Endometrium (tissue), 2 donors: ENCODE data around the gene VPS25.

ENCODE experiments used
- FAIRE-seq: peaks from 2 replicates; lab custom pipeline; 2012; peaks lifted over from hg19 to GRCh38; lab: Jason Lieb, UNC
- donor health status: control.
- donor health status: control.

Gene VPS25

DNA sequence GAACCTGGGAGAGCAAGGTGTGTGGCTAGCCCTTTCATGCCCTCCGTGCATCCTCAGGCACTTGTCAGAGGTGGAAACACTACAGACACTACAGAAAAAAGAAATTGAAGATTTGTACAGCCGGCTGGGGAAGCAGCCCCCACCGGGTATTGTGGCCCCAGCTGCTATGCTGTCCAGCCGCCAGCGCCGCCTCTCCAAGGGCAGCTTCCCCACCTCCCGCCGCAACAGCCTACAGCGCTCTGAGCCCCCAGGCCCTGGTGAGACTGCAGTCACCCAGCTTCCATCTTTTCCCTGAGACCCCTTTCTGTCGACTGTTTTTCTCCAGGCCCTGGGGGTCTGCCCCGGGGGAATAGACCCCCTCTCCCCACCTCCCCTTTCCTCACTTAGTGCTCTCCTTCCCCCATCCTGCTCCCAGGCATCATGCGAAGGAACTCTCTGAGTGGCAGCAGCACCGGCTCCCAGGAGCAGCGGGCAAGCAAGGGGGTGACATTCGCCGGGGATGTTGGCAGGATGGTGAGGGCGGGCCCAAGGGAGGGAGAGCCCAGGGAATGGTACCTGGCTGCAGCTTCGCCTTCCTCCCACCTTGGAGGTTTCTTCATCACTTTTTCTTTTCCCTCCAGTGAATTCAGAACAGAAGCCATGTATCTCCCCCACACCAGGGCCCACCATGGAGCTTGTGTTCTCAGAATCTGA, 23.0 kb downstream of the VPS25 start:
- no peak for FAIRE-seq

DNA sequence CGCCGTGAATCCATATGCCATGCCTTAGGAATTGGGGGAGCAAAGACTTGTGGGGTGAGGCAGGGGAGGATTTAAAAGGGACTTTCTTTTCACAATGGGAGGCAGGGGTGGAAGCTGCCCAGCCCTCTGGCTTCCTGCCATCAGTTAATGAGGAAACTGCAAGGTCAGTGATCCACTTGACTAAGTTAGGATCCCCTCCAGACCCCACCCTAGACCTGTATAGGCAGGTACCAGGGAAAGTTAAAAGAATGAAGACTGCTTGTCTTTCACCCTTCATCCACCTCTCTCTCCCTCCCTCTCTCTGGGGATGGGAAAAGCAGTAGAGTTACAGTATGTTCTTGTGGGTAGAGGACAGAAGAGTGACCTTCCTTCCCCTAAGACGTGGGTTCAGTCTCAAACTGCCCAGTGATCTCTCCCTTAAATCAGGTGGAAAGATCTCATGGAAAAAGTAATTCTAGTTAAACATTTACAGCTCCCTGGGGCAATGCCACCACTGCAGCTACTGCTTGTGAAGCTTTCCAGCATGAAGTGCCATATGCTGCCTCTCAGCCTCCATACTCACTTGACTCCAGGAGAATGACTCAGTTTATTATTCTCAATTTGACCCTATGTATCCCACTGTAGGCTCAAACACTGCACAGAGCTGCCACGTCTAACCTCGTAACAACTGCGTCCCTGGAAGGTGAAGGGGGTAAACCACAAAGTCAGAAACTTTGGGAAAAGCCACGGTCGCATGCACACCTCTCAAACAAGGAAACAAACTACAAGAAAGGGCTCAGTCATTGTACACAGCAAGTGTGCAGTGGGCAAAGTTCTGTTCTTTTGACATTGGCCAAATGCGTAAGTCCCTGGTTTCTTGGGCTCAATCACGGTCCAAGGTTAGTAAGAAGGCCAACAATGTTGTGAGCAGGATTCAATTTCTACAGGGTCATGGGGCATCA, 24.1 kb downstream of the VPS25 start:
- no peak for FAIRE-seq

DNA sequence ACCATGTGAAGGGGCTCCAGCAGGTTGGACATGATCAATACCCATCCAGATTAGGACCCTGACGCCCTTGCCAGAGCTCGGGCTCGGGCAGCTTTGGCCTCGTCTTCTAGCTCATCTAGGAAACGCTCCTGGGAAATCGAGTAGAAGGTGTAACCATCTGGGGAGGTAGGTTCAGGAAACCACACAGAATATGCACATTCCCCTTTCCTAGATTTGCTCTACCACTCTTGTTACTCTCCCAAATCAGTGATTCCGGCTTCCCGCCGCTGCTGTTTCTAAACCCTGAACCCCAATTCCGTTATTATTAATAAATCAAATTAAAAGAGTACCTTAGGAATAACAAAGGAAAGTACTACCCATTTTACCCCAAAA, 24.7 kb downstream of the VPS25 start:
- FAIRE-seq = no peak

DNA sequence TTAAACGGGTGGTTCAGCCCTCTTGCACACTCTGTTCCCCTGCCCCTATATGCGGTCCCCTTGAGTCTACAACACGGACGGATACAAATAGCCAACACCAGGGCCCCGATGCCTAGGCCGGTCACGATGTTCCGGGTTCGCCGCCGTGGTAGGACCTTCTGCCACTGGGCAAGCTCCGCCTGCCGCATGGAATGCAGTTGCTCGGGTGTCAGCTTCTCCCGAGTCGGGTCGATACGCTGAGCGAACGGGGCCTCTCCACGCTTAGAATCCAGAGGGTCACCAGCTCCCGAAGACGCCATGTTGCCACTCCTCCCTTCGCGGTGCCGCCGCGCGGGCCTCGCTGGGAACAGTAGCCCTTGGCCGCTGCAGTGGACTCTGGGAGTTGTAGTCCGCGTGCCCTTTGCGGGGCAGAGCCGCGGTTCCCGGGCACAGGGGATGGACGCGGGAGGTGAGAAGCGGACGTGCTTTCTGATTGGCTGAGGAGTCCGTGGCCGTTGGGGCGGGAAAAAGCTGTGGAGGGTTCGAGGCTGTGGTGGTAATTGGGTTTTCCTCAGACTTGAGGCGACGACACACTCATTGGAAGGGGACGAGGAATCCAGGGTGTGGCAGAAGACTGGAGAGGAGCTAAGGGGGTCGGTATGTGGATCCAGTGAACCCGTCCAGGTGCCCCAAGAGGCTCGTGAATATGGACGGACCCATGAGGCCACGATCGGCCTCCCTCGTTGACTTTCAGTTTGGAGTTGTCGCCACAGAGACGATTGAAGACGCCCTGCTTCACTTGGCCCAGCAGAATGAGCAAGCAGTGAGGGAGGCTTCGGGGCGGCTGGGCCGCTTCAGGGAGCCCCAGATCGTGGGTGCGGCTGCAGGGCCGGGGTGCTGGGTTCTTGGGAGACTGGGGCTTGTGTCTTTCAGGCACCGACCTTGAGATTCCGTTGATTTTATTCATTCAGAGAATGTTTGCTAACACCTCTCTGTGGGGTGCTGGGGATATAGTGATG, 25.4 kb downstream of the VPS25 start, which contains the start of the genes CNTD1 and COA3:
Gene CNTD1 (plus strand): TSS at position 479 of the 998 bp plus-strand sequence. CDS start 207 bp downstream, at position 686.
Gene COA3 (minus strand): TSS at position 322 of the 998 bp plus-strand sequence. CDS start 23 bp downstream, at position 299.
- no peak for FAIRE-seq

DNA sequence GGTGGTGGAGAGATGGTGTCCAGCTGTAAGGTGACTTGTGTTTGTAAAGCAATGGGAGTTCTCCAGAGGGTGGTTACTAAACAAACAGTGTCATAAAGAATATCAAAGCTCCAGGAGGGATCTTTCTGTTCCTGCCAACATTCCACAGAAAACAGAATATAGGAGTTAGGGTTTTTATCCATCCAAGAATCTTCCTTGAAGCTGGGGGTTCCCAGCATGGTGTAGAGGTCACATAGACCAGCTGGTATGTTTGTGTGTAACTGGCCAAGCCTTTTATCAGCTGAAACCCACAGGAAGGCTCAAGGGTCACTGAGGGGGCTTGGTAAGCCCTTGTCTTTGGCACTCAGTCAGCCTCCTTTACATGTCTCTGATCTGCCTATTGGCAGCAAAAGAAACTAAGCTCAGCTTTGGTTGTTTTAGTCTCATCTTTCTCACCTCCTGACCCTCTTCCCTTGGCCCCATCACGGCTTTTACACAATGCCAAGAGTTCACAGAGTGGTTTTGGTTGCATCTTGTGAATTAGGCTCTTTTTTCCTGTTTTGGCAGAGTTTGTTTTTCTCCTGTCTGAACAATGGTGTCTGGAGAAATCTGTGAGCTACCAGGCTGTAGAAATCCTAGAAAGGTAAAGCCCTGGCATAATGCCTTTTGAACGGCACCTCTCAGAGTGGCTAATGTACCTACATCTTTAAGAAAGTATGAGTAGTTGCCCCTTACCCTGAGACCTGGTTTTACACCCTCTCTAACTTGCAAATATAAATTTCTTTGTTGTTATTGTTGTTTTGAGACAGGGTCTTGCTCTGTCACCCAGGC, 30.0 kb downstream of the VPS25 start:
- FAIRE-seq = no peak

DNA sequence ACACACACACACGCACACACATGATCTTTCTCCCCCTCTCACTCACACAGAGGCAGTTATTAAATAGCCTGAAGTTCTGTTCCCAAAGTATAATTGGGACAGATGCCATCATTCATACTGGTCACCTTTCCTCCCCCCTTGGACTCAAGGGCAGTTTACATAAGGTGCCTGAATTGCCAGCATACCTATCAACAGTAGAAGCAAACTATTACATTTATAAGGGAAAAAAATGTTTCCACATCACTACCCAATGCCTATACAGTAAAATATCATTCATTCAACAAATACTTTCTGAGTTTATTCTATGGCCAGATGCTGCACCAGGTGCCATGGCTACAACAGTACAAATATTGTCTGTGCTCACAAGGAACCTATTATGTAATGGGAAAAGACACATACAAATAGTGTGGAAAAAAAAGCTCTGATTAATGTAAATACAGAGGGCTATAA, 31.7 kb downstream of the VPS25 start:
- no peak for FAIRE-seq

DNA sequence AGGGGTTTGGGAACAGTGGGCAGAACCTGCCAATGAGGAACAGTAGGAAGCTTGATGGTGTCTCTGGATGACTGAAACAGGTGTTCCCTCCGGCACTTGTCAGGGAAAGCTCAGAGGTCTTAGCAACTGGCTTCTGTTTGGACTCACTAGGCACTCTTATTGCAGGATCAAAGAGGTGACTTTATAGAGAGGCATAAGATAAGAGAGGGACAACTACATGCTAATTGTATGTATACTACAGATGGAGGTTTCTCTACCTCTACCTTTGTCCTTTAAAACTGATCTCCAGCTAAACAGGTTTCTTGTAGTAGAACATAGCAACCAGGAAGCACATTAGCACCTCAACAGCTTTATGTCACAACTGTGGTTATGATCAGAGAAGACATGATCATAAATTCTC, 33.0 kb downstream of the VPS25 start:
- FAIRE-seq = no peak

DNA sequence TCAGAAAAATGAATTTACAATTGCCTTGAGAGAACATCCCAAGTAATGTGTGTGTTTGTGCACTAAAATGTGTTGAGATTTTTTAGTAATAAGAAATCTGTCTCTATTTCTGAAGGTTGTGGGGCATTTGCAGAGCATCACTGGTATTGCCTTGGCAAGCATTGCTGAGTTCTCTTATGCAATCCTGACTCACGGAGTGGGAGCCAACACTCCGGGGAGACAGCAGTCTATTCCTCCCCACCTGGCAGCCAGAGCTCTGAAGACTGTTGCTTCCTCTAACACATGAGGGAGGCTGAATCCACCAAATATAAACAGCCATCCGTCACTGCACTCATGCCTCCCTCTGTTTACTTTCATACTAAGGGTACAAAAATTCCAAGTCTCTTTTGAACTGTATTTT, 36.0 kb downstream of the VPS25 start:
- FAIRE-seq = no peak

DNA sequence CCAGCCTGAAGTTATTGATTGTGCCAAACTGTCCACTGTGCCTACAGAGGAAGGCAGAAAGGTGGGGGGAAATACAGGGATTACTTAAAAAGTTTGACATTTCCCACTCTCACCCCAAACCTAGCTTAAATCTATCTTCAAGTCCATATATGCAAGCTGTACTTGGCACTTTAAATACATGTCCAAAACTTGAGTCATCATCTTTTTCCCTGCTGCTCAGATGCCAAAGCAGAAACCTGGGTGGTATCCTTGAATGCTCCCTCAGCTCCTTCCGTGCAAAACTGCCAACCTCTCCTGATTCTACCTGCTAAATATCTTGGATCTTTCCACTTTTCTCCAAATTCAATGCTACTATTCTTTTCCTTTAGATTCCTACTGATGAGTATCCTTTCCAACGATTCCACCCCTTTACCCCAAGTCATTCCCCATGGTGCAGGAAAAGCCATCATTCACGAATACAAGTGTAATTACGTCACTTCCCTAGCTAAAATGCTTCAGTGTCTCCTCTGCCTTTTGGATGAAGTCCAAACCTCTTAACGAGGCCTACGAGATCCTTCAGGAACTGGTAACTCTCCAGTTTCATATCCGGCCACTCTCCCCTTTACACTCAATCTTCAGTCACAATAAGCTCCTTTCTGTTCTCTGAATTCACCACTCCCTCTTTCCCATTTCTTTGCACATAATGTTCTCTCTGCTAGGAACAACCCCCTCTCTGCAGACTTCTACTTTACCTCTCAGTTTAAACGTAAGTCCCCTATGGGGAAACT, 41.6 kb downstream of the VPS25 start:
- no peak for FAIRE-seq

DNA sequence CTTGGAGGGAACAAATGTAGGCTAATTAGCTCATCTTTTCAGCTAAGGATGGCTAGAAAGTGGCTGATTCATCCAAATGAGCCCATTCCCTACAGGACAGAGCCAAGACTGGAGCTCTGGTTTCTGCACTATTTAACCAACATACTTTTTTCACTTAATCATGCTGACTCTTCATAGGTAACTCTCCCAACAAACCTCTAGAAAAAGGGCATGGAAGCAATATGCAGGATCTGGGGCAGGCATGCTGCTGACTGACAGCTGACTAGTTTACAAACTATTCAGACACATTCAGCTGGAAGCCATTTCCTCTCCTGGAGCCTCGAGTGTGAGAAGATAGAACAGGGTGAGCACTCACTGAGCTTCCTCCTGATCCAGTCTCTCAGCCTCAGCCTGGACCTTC, 44.6 kb downstream of the VPS25 start:
- FAIRE-seq = no peak

DNA sequence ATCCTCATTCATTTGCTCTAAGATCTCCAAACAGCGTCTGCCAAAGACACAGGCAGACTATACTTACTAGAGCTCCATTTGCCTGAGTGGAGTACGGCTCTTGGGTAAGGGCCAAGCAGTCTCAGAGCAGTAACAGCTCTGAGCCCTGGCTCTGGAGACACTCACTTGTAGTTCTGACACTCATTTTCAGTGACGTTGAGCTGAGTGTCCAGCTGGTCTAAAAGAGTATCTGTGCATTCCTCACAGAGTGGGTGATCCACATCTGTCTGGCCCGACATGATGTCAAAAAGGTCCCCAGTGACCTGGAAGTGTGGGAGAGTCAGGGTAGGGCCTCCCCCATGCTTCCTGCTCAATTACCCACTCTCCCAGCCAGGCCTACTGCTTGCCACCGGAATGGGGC, 45.1 kb downstream of the VPS25 start:
- FAIRE-seq = no peak

DNA sequence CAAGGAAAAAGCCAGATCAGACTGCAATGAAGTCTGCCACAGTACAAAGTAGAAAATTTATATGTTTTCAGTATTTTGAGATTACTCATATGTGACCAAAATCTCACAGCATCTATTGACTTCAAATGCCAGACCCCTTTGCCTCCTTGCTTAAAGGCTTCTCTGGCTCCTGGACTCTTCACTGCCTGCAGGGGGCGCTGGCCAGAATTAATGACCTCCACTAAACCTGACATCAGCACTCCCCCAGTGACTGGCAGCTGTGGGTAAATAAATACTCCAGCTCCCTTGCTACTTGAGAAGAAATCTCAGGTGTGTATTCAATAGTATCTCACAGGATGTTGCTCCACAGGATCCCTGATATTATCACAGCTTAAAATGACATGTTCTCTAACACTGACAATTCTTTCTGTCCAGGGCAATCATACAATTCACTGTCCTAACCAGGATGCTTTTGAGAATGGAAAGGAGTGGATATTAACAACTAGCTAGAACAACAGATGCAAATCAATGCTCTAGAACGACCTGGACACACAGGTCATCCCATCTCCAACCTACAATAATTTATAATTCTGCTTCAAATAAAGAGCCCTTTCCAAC, 46.8 kb downstream of the VPS25 start:
- no peak for FAIRE-seq

DNA sequence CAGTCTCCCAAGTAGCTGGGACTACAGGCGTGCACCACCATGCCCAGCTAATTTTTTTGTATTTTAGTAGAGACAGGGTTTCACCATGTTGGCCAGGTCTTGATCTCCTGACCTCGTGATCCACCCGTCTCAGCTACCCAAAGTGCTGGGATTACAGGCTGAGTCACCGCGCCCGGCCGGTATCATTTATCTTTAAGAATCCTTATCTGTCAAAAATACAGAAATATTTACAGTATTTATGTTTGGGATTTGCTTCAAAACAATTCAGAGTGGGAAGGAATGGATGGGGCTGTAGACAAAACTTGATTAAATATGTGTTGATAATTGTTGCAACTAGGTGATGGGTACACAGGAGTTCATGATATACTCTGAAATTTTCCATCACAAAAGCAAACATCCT, 47.9 kb downstream of the VPS25 start:
- no peak for FAIRE-seq

DNA sequence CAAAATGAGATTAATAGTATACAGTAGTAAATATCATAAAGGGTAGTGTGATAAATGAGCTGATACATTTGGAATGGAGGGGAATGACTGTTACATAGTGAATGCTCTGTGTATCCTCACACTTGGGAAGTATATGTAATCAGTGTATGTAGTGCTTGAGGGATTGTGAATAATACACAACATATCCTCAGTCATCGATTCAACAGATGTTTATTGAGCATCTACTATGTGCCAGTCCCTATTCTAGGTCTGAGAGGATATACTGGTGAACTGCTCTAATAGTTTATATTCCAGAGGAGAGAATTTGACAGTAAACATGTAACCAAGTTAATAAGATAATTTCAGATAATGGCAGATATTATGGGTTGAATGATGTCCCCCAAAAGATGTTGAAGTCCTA, 54.2 kb downstream of the VPS25 start:
- no peak for FAIRE-seq
